Smooth muscle cell (in vitro differentiated cells): Measurements from ENCODE around the gene LYPD6. TPM values are rescaled to one million over a fixed set of nuclear protein-coding genes. Genes with fewer than 3 reads are reported as not detected.

Experiments used
- DNase-seq: peaks from one replicate; lab custom pipeline; 2025; ENCODE audit not compliant: unreplicated experiment; lab: John Stamatoyannopoulos, UW
- H2AFZ ChIP-seq: fragments of 200-600 bp; sonication (generic); 2 replicates; pipeline ENCODE4 v1.6.0; 2016; ENCODE audit warnings: antibody characterized with exemption, low read depth, mild to moderate bottlenecking
- H3F3A ChIP-seq: fragments of 200-600 bp; sonication (generic); 2 replicates; pipeline ENCODE4 v1.6.0; 2017; ENCODE audit warnings: antibody characterized with exemption, low read depth
- H3K27ac ChIP-seq: fragments of 200-600 bp; sonication (generic); 2 replicates; pipeline ENCODE4 v1.5.1; 2016; ENCODE audit warnings: low read depth, mild to moderate bottlenecking
- H3K27me3 ChIP-seq: fragments of 200-600 bp; sonication (generic); 2 replicates; pipeline ENCODE4 v1.6.1; 2016; ENCODE audit warnings: low read depth, mild to moderate bottlenecking
- H3K36me3 ChIP-seq: fragments of 200-600 bp; sonication (generic); 2 replicates; pipeline ENCODE4 v1.5.1; 2016; ENCODE audit warnings: low read depth
- H3K4me1 ChIP-seq: fragments of 200-600 bp; sonication (generic); 2 replicates; pipeline ENCODE4 v1.5.1; 2016; ENCODE audit warnings: low read depth
- H3K4me2 ChIP-seq: fragments of 200-600 bp; sonication (generic); 2 replicates; pipeline ENCODE4 v1.6.0; 2016; ENCODE audit warnings: mild to moderate bottlenecking
- H3K4me3 ChIP-seq: fragments of 200-600 bp; sonication (generic); 2 replicates; pipeline ENCODE4 v1.5.1; 2016; ENCODE audit warnings: mild to moderate bottlenecking
- H3K79me2 ChIP-seq: fragments of 200-600 bp; sonication (generic); 2 replicates; pipeline ENCODE4 v1.6.0; 2016; ENCODE audit warnings: low read depth, mild to moderate bottlenecking
- H3K9ac ChIP-seq: fragments of 200-600 bp; sonication (generic); 2 replicates; pipeline ENCODE4 v1.6.0; 2016; ENCODE audit warnings: low read depth
- H3K9me3 ChIP-seq: fragments of 200-600 bp; sonication (generic); replicated peaks from 2 replicates; pipeline ENCODE4 v1.5.1; 2016; ENCODE audit warnings: low read depth
- H4K20me1 ChIP-seq: fragments of 200-600 bp; sonication (generic); 2 replicates; pipeline ENCODE4 v1.6.0; 2016; ENCODE audit warnings: low read depth
- WGBS: methylation state at CpG from one replicate; pipeline ENCODE4 v1.1.7; 2016; ENCODE audit warnings: low lambda C conversion rate; 5-methylcytosine and 5-hydroxymethylcytosine counted together
- polyA plus RNA-seq: library from polyadenylated mRNA; unstranded; fragments of >200 nt; fragmentation: Nextera tagmentation; extraction: Ambion mirVana; gene quantifications from 2 replicates; pipeline ENCODE4 v1.2.1, GENCODE V29; 2016
- total RNA-seq: library from RNA; depleted of rRNA; stranded (reverse); fragments of >200 nt; gene quantifications from 2 replicates; pipeline ENCODE4 v1.2.3, GENCODE V29; 2014
- TF ChIP-seq, protein P1 (sequence below): fragments of 200-600 bp; sonication (generic); IDR thresholded peaks from 2 replicates; pipeline ENCODE4 v1.5.1; 2017; ENCODE audit warnings: borderline replicate concordance, mild to moderate bottlenecking, antibody characterized with exemption; ENCODE audit not compliant: insufficient read depth, poor library complexity, severe bottlenecking

The LYPD6 gene
- total and polyA plus RNA-seq, 2 experiments from 2014 or later: 1.6 to 9.8 TPM

DNA sequence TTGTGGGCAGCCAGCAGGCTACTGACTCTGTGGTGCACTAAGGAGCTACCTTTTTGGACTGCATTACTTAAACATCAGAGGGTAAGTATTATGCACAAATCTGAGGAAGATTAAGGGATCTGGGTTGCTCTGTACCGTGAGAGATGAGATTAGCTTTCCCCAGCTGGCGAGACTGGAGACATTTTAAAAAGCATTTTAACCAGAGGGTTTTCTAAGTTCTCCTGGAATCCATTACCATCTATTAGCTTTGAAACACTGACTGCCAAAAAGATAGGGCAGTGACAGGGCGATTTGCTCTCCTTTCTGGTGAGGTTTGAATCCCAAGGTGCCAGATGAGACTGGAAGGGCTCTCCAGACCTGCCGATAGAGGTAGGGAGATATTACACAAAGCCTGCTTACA is 63.2 kb downstream of the LYPD6 start:
- Histone ChIP-seq H3K9me3 (no peaks in the 10 kb centered on the region), H3K4me2 (no peak overlapping the region), H3K79me2 (no peaks in the 10 kb centered on the region), H3K4me3 (no peak overlapping the region), H3F3A (no peaks in the 10 kb centered on the region), H3K9ac (no peak overlapping the region), H3K36me3 (no peaks in the 10 kb centered on the region), H2AFZ (no peak overlapping the region), H3K27ac (no peak overlapping the region), H3K27me3 (no peaks in the 10 kb centered on the region), H3K4me1 (peaks cover 7% of the 10 kb centered on the region), H4K20me1 (no peaks in the 10 kb centered on the region)
- 67% methylated on average over 4 of the region's 4 CpGs for WGBS
- TF ChIP-seq, protein P1, sequence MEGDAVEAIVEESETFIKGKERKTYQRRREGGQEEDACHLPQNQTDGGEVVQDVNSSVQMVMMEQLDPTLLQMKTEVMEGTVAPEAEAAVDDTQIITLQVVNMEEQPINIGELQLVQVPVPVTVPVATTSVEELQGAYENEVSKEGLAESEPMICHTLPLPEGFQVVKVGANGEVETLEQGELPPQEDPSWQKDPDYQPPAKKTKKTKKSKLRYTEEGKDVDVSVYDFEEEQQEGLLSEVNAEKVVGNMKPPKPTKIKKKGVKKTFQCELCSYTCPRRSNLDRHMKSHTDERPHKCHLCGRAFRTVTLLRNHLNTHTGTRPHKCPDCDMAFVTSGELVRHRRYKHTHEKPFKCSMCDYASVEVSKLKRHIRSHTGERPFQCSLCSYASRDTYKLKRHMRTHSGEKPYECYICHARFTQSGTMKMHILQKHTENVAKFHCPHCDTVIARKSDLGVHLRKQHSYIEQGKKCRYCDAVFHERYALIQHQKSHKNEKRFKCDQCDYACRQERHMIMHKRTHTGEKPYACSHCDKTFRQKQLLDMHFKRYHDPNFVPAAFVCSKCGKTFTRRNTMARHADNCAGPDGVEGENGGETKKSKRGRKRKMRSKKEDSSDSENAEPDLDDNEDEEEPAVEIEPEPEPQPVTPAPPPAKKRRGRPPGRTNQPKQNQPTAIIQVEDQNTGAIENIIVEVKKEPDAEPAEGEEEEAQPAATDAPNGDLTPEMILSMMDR: no peak
- DNase-seq: no peak

DNA sequence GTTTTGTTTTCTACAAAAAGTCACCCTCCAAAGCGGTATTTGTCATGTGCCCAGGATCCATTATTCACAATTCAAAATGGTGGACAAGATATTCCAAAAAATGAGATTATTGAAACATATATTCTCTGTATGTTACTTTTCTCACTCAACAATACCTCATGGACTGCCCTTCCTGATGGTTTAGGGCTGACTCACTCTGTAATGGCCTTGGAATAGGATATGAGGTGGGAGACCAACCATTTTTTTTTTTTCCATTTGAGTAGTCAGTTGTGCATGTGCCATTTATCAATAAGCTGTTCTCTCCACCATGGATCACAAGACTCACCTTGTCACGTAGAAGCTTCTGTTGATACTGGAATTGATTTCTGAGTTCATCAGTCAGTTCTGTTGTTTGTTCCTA is 64.5 kb downstream of the LYPD6 start:
- Histone ChIP-seq H3K27ac (no peak overlapping the region), H3K4me2 (no peak overlapping the region), H3K4me1 (peaks cover under 1% of the 10 kb centered on the region), H2AFZ (no peak overlapping the region), H3K27me3 (no peaks in the 10 kb centered on the region), H3K9me3 (no peaks in the 10 kb centered on the region), H3F3A (no peaks in the 10 kb centered on the region), H3K36me3 (no peaks in the 10 kb centered on the region), H3K79me2 (no peaks in the 10 kb centered on the region), H3K9ac (no peak overlapping the region), H4K20me1 (no peaks in the 10 kb centered on the region), H3K4me3 (no peak overlapping the region)
- DNase-seq: no peak
- TF ChIP-seq, protein P1: no peak
- 100% methylated on average over 2 of the region's 2 CpGs for WGBS

DNA sequence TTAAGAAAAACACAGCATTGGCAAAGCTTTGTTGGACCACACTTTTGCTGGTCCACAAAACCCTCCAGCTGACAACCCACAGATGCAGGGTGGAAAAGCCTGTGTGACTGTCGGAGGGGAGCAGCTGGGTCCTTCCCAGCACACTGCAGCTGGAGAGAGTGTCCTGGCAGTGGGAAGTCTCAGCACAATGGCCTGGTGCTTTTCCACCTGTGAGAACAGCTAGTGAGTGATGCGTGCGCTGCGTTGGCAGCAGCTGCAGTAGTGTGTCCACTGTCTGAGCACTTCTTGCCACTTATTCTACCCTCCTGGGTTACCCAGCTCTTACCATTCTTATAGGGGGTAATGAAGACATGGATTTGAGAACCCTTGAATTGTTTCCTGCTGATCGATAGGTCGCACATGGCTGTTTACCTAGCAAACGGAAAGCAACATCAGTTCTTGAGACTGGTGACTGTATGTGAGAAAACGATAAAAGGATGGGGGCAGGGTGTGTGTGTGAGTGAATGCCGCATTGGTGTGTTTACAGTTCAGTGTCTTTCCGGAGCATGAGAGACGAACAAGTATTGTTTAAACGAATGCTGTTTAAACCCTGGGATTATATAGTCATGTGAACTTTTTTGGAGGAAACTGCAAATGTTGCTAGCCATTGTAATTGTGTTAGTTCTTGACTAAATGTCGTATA is 69.7 kb downstream of the LYPD6 start:
- Histone ChIP-seq H3K4me2 (no peak overlapping the region), H3K9me3 (no peaks in the 10 kb centered on the region), H3K36me3 (no peaks in the 10 kb centered on the region), H3K79me2 (no peaks in the 10 kb centered on the region), H3F3A (no peaks in the 10 kb centered on the region), H3K4me3 (no peak overlapping the region), H4K20me1 (no peaks in the 10 kb centered on the region), H3K27ac (no peak overlapping the region), H2AFZ (no peak overlapping the region), H3K27me3 (no peaks in the 10 kb centered on the region), H3K4me1 (no peaks in the 10 kb centered on the region), H3K9ac (no peak overlapping the region)
- TF ChIP-seq, protein P1: no peak
- DNase-seq: no peak
- 84% methylated on average over 13 of the region's 13 CpGs for WGBS

DNA sequence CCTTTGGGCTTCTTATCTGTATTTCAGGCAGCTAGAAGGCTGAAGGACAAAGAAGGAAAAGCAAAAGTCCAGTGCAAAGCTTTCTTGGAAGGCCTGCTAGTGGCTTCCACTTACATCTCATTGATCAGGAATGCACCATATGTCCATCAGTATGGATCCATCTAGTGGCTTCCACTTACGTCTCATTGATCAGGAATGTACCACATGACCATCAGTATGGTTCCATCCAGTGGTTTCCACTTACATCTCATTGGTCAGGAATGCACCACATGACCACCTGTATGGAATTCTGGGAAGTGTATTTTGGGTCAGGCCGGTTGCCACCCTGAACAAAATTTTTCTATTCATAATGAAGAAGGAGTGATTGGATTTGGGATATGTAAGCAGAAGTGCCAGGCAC is 70.6 kb downstream of the LYPD6 start:
- Histone ChIP-seq H3K36me3 (no peaks in the 10 kb centered on the region), H3K4me3 (no peak overlapping the region), H3K4me2 (no peak overlapping the region), H2AFZ (no peak overlapping the region), H3K27ac (no peak overlapping the region), H3K27me3 (no peaks in the 10 kb centered on the region), H3K9me3 (no peaks in the 10 kb centered on the region), H3K9ac (no peak overlapping the region), H3F3A (no peaks in the 10 kb centered on the region), H3K79me2 (no peaks in the 10 kb centered on the region), H4K20me1 (no peaks in the 10 kb centered on the region), H3K4me1 (no peaks in the 10 kb centered on the region)
- TF ChIP-seq, protein P1: no peak
- no peak for DNase-seq
- WGBS: 92% methylated on average over 2 of the region's 2 CpGs
